ENCODE results near the gene GTF2A2. TPM values are rescaled to one million over a fixed set of nuclear protein-coding genes. Genes with fewer than 3 reads are reported as not detected.

Gene GTF2A2
- total RNA-seq, 6 experiments from 2014 or later = 16.9 to 46.9 (median 36.6) TPM

DNA sequence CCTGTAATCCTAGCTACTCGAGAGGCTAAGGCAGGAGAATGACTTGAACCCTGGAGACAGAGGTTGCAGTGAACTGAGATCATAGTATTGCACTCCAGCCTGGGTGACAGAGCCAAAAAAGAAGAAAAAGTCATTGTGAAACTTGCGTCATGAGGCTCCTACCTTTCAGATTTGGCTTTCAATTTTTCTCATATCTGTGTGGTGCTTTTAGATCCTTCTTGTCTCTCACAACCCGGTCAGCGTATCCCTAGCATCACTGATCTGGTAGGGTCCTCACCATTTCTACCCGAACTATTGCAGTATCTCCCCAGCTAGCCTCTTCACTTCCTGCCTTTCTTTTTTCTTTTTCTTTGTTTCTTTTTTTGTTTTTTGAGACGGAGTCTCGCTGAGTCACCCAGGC is 67.3 kb downstream of the GTF2A2 start:
- no peaks in the 10 kb centered on the region for H3K4me1 ChIP-seq
- no peaks in the 10 kb centered on the region for H3K36me3 ChIP-seq
- no peak overlapping the region for H3K27ac ChIP-seq
- no peak for TF ChIP-seq POLR2A (IDR thresholded peaks at IDR 0.05)
- TF ChIP-seq, protein P1, sequence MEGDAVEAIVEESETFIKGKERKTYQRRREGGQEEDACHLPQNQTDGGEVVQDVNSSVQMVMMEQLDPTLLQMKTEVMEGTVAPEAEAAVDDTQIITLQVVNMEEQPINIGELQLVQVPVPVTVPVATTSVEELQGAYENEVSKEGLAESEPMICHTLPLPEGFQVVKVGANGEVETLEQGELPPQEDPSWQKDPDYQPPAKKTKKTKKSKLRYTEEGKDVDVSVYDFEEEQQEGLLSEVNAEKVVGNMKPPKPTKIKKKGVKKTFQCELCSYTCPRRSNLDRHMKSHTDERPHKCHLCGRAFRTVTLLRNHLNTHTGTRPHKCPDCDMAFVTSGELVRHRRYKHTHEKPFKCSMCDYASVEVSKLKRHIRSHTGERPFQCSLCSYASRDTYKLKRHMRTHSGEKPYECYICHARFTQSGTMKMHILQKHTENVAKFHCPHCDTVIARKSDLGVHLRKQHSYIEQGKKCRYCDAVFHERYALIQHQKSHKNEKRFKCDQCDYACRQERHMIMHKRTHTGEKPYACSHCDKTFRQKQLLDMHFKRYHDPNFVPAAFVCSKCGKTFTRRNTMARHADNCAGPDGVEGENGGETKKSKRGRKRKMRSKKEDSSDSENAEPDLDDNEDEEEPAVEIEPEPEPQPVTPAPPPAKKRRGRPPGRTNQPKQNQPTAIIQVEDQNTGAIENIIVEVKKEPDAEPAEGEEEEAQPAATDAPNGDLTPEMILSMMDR (IDR thresholded peaks at IDR 0.05) = no peak
- intact Hi-C loops (cut with DNase I) = no loop called here
- no peak for ATAC-seq
- no peak overlapping the region for H3K4me3 ChIP-seq
- H3K9me3 ChIP-seq = no peaks in the 10 kb centered on the region
- no peak for DNase-seq
- no peaks in the 10 kb centered on the region for H3K27me3 ChIP-seq
- 58% methylated on average over 7 of the region's 7 CpGs for WGBS (ENCODE audit: insufficient coverage, low coverage, low lambda C conversion rate, missing lambda C conversion rate)

Other genes with a start within 250 kb of the GTF2A2 start
- under 1 TPM in 1 of 6 experiments, not detected in 5; 0.18 TPM for gene FAM81A, start 219.3 kb downstream of the GTF2A2 start, total RNA-seq
- gene GCNT3, start 45.7 kb downstream of the GTF2A2 start, total RNA-seq = 1 to 10 TPM in 3 of 6 experiments, under 1 TPM in 2, not detected in 1; 0.20 to 3.8 (median 2.4) TPM
- gene BNIP2, start 31.8 kb upstream of the GTF2A2 start, total RNA-seq = 10 to 100 TPM; 23.7 to 54.0 (median 41.0) TPM

Data from right lobe of liver (tissue), 6 donors.